SJSA1 (cell line): ENCODE measurements around the gene MAPK12. TPM values are rescaled to one million over a fixed set of nuclear protein-coding genes. Genes with fewer than 3 reads are reported as not detected.

Experiments used
- DNase-seq, 2 experiments: peaks; one replicate each; pipeline ENCODE4 v3.0.0-alpha.2; 2015 to 2020; ENCODE audit warnings: low spot score in 2 of 2, low read depth in 1 of 2
- H3K27ac ChIP-seq: fragments of 250-450 bp; sonication (Bioruptor Pico); 2 replicates; pipeline ENCODE4 v1.5.1; 2020; ENCODE audit warnings: mild to moderate bottlenecking, moderate library complexity
- H3K27me3 ChIP-seq: fragments of 250-450 bp; sonication (Bioruptor Pico); replicated peaks from 2 replicates; pipeline ENCODE4 v1.5.1; 2020; ENCODE audit warnings: mild to moderate bottlenecking, moderate library complexity
- H3K36me3 ChIP-seq: fragments of 250-450 bp; sonication (Bioruptor Pico); 2 replicates; pipeline ENCODE4 v1.5.1; 2020; ENCODE audit warnings: mild to moderate bottlenecking
- H3K4me1 ChIP-seq: fragments of 250-450 bp; sonication (Bioruptor Pico); replicated peaks from 2 replicates; pipeline ENCODE4 v1.6.1; 2021; ENCODE audit warnings: mild to moderate bottlenecking
- H3K4me3 ChIP-seq: fragments of 250-450 bp; sonication (Bioruptor Pico); 2 replicates; pipeline ENCODE4 v1.5.1; 2020; ENCODE audit warnings: mild to moderate bottlenecking
- H3K9me3 ChIP-seq: fragments of 250-450 bp; sonication (Bioruptor Pico); replicated peaks from 2 replicates; pipeline ENCODE4 v1.5.1; 2020; ENCODE audit warnings: mild to moderate bottlenecking
- total RNA-seq: library from RNA; depleted of rRNA; stranded (reverse); fragments of >200 nt; shearing (Covaris generic); gene quantifications from 2 replicates; pipeline ENCODE4 v1.2.3, GENCODE V29; 2014

MAPK12 gene
- total RNA-seq, 1 experiment from 2014 or later: 4.8 TPM

DNA sequence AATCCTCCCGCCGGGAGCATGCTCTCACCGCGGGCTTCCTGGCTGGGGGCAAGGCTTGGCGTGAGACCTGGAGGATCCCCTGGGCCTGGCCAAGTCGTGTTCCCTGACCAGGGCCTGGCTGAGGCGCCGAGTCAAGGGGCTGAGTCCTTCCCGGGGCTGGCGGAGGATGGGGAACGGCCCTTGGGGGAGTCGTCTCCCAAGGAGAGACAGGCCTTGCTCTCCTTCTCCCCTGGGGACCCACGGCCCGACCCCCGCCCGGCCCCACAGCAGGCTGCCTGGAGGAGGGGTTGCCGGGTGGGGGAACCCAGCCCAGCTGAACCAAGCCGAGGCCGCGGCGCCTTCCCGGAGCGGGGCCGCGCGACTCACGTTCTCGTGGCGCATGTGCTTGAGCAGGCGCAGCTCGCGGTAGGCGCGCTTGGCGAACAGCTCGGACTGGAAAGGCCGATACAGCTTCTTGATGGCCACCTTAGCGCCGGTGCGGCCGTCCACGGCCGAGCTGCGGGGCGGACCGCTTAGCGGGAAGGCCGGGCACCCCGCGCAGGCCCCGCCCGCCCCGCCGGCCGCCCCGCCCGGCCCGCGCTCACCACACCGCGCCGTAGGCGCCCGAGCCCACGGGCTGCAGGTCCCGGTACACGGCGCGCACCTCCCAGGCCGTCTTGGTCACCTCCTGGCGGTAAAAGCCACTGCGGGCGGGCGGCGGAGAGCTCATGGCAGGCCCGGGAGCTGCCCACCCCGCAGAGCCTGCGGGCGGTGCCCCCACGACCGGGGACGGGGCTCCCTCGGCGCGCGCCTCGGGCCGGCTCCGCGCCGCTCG lies 475 bp downstream of the MAPK12 start:
- Histone ChIP-seq H3K27ac (no peak overlapping the region), H3K27me3 (peaks cover 22% of the 10 kb centered on the region), H3K4me1 (peaks cover 11% of the 10 kb centered on the region), H3K4me3 (peak overlapping the region; percentile 35), H3K9me3 (no peaks in the 10 kb centered on the region), H3K36me3 (no peaks in the 10 kb centered on the region)
- DNase-seq: peak in 1 of 2 experiments; percentile 22

- no peak for DNase-seq
- no peaks in the 10 kb centered on the region for H3K36me3 ChIP-seq
- no peak overlapping the region for H3K27ac ChIP-seq
- H3K4me3 ChIP-seq: peak overlapping the region; percentile 35; the same call in 1 of the 2 replicates
- peaks cover 22% of the 10 kb centered on the region for H3K27me3 ChIP-seq
- H3K4me1 ChIP-seq: peaks cover 11% of the 10 kb centered on the region
- H3K9me3 ChIP-seq: no peaks in the 10 kb centered on the region
These were observed 1.1 kb downstream of the MAPK12 start for GRCh38 chr22:50260434-50260800.

- Histone ChIP-seq H3K27me3 (peaks cover 22% of the 10 kb centered on the region), H3K4me3 (no peak overlapping the region), H3K9me3 (no peaks in the 10 kb centered on the region), H3K27ac (no peak overlapping the region), H3K36me3 (no peaks in the 10 kb centered on the region), H3K4me1 (peaks cover 11% of the 10 kb centered on the region)
- no peak for DNase-seq
These were observed 2.2 kb downstream of the MAPK12 start for GRCh38 chr22:50259302-50259701.

DNA sequence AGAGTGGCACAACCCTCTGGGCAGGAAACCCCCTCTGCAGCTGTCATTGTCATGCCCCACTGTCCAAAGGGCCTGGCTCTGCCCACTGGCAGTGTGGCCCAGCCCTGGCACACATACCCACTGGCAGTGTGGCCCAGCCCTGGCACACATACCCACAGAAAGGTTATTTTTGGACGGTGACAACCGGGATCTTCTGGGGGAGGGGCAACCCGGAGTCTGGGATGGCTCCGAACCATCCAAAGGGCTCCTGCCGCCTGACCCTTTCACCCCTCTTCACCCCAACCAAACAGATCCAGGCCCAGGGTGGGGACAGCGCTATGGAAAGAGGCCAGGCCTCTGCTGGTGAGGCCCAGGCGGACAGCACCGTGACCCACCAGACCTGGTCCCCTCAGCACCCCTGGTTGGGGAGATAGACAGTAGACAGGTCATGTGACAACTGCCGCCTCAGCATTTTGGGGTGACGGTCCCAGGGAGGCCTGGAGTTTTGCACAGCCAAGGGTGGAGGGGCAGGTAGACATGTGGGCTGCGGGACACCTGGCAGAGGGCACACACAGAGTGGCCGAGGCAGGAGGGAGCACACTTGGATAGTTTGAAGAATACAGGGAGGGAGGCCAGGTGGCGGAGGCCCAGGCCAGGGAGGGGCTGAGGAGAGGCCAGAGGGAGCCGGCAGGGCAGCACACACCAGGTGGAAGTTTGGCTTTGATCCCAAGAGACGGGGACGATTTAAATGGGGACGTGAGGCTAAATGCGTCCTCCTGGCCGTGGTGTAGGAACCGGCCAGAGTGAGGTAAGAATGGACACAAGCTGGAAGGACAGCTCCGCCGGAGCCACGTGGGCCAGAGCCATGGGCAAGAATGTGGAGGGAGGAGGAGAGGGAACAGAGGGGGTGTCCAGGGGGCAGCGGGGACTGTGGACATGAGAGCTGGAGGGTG lies 2.9 kb downstream of the MAPK12 start:
- no peaks in the 10 kb centered on the region for H3K9me3 ChIP-seq
- H3K4me1 ChIP-seq: peaks cover 11% of the 10 kb centered on the region
- DNase-seq: no peak
- peaks cover 22% of the 10 kb centered on the region for H3K27me3 ChIP-seq
- no peak overlapping the region for H3K27ac ChIP-seq
- H3K4me3 ChIP-seq: no peak overlapping the region
- H3K36me3 ChIP-seq: no peaks in the 10 kb centered on the region

GRCh38 chr22:50257451-50258360 lies 3.8 kb downstream of the MAPK12 start:
- DNase-seq: no peak
- peaks cover 11% of the 10 kb centered on the region for H3K4me1 ChIP-seq
- no peak overlapping the region for H3K27ac ChIP-seq
- no peaks in the 10 kb centered on the region for H3K9me3 ChIP-seq
- H3K27me3 ChIP-seq: peaks cover 18% of the 10 kb centered on the region
- no peaks in the 10 kb centered on the region for H3K36me3 ChIP-seq
- H3K4me3 ChIP-seq: no peak overlapping the region

- Histone ChIP-seq H3K4me3 (no peak overlapping the region), H3K9me3 (no peaks in the 10 kb centered on the region), H3K4me1 (peaks cover 11% of the 10 kb centered on the region), H3K27me3 (peaks cover 11% of the 10 kb centered on the region), H3K27ac (no peak overlapping the region), H3K36me3 (no peaks in the 10 kb centered on the region)
- DNase-seq: no peak
These were observed 4.4 kb downstream of the MAPK12 start for GRCh38 chr22:50257041-50257440.

GRCh38 chr22:50256258-50256862 lies 5.1 kb downstream of the MAPK12 start:
- DNase-seq: no peak
- Histone ChIP-seq H3K36me3 (no peaks in the 10 kb centered on the region), H3K9me3 (0 out of 2 replicates have a peak, but pooled peaks cover 2% of the 10 kb centered on the region), H3K4me1 (peaks cover 12% of the 10 kb centered on the region), H3K27me3 (peaks cover 10% of the 10 kb centered on the region), H3K27ac (no peak overlapping the region), H3K4me3 (no peak overlapping the region)

DNA sequence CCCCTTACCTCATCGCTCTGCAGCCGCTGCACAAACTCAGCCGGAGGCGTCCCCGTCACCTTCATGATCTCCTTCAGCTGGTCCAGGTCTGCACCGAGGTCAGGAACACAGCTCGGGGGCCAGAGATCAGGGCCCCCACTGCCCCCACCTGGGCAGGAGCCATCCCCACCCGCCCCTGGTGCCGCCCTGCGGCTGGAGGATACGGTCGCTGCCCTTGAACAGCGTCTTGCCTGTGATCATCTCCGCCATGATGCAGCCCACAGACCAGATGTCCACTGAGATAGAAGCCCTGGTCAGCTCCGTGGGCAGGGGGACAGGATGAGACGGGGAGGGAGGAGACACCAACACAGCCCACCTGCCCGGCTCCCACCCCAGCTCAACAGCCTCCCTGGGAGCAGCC lies 5.9 kb downstream of the MAPK12 start:
- H3K27me3 ChIP-seq: peaks cover 6% of the 10 kb centered on the region
- peaks cover 4% of the 10 kb centered on the region; the same call in 1 of the 2 replicates for H3K36me3 ChIP-seq
- H3K9me3 ChIP-seq: 0 out of 2 replicates have a peak, but pooled peaks cover 2% of the 10 kb centered on the region
- no peak overlapping the region for H3K4me3 ChIP-seq
- no peak for DNase-seq
- H3K27ac ChIP-seq: no peak overlapping the region
- peaks cover 13% of the 10 kb centered on the region for H3K4me1 ChIP-seq

DNA sequence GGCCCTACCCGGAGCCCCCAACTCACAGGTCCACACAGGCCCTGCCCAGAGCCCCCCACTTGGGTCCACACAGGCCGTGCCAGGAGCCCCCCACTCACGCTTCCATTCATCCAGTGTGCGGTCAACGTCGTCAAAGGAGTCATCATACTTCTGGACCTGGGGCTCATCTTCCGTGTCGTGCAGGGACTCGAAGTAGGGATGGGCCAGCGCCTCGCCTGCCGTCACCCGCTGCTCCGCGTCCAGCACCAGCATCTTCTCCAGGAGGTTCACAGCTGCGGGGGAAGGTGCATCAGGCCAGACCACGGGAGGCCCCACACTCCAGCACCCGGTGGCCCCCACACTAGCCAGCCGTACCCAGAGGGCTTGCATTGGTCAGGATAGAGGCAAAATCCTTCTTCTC lies 6.4 kb downstream of the MAPK12 start:
- Histone ChIP-seq H3K27ac (no peak overlapping the region), H3K4me1 (peaks cover 16% of the 10 kb centered on the region), H3K9me3 (0 out of 2 replicates have a peak, but pooled peaks cover 2% of the 10 kb centered on the region), H3K4me3 (no peak overlapping the region), H3K27me3 (peaks cover under 1% of the 10 kb centered on the region; the same call in 1 of the 2 replicates), H3K36me3 (peaks cover 5% of the 10 kb centered on the region)
- no peak for DNase-seq

GRCh38 chr22:50253941-50254340 lies 7.5 kb downstream of the MAPK12 start:
- Histone ChIP-seq H3K36me3 (peaks cover 14% of the 10 kb centered on the region), H3K4me3 (no peak overlapping the region), H3K9me3 (0 out of 2 replicates have a peak, but pooled peaks cover 2% of the 10 kb centered on the region), H3K27me3 (no peaks in the 10 kb centered on the region), H3K4me1 (peaks cover 23% of the 10 kb centered on the region), H3K27ac (no peak overlapping the region)
- no peak for DNase-seq

DNA sequence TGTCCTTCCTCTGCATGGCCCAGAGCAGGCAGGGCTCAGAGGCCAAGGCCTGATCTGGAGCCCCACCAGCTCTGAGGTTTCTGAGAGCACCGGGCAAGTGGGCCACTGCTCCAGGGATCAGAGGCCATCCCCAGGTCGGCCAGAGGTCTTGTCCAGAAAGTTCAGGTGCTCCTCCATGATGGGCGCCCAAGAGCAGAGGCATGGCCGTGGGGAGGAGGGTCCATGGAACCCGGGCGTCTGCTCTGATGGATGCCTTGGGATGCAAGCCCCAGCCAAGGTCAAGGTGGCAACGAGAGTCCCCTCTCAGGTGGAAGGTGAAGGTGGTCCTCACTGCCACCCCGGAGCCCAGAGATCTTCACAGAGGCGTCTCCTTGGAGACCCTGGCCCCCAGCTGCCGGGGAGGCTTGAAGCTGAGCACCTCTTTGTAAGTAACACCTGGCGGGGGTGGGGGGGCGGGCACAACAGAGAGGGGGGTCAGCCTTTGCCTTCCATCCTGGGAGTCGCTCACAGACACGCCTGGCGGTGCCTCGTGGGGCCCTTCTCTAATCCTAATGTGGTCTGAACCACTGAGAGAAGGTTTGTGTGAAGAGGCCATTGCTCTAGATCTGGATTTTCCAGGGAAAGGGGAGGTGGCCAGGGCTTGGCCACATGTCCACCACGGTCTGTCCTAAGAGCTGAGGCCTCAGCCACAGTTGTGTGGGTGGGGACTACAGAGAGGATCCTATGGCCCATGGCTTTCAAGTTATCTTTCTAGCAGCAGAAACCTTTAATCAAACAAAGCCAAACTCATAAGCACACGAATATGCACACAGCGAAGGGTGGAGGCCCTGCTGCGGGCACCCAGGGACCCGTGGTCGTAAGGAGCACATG lies 8.2 kb downstream of the MAPK12 start:
- Histone ChIP-seq H3K4me3 (no peak overlapping the region), H3K4me1 (peaks cover 23% of the 10 kb centered on the region), H3K27me3 (no peaks in the 10 kb centered on the region), H3K9me3 (0 out of 2 replicates have a peak, but pooled peaks cover 2% of the 10 kb centered on the region), H3K36me3 (peaks cover 19% of the 10 kb centered on the region), H3K27ac (no peak overlapping the region)
- no peak for DNase-seq
